ENCODE results near the gene USP37.
A peak's percentile ranks its signal among the peaks of the same experiment; 100 is the strongest.

Gene USP37

GRCh38 chr2:218400930-218401881, 166.9 kb downstream of the USP37 start:
- peak in 2 of 4 experiments; percentile 42 to 53 for DNase-seq

Data from suppressor macrophage (primary cell).